HEK293 (cell line): ENCODE data around the gene SERPINI1.
A peak's percentile ranks its signal among the peaks of the same experiment; 100 is the strongest.

Experiments
- CTCF ChIP-seq: fragments of 450-650 bp; formaldehyde crosslinking; IDR thresholded peaks from 2 replicates; pipeline ENCODE4 v1.5.1; 2016; ENCODE audit warnings: missing biosample characterization, missing genetic modification characterization
- GLI4 ChIP-seq: fragments of 450-650 bp; formaldehyde crosslinking; IDR thresholded peaks from 2 replicates; pipeline ENCODE4 v1.5.1; 2016; ENCODE audit warnings: missing biosample characterization, missing genetic modification characterization
- GLIS2 ChIP-seq: fragments of 450-650 bp; formaldehyde crosslinking; IDR thresholded peaks from 2 replicates; pipeline ENCODE4 v1.5.1; 2016; ENCODE audit warnings: missing biosample characterization, missing genetic modification characterization
- HOXC10 ChIP-seq: sonication (generic); formaldehyde crosslinking; IDR thresholded peaks from 2 replicates; pipeline ENCODE4 v1.8.1; 2023; ENCODE audit warnings: mild to moderate bottlenecking, missing genetic modification reagents
- KLF7 ChIP-seq: fragments of 450-650 bp; formaldehyde crosslinking; IDR thresholded peaks from 2 replicates; pipeline ENCODE4 v1.5.1; 2016; ENCODE audit warnings: missing biosample characterization, missing genetic modification characterization, borderline replicate concordance
- KLF8 ChIP-seq: fragments of 450-650 bp; formaldehyde crosslinking; IDR thresholded peaks from 2 replicates; pipeline ENCODE4 v1.5.1; 2016; ENCODE audit warnings: missing biosample characterization, missing genetic modification characterization
- REPIN1 ChIP-seq: fragments of 450-650 bp; formaldehyde crosslinking; IDR thresholded peaks from 2 replicates; pipeline ENCODE4 v1.5.1; 2017; ENCODE audit warnings: missing biosample characterization, missing genetic modification characterization, low read depth
- SP3 ChIP-seq: fragments of 450-650 bp; formaldehyde crosslinking; IDR thresholded peaks from 2 replicates; pipeline ENCODE4 v1.5.1; 2016; ENCODE audit warnings: missing biosample characterization, missing genetic modification characterization
- TRIM28 ChIP-seq: IDR thresholded peaks from 2 replicates; pipeline ENCODE4 v1.6.1; 2011; ENCODE audit warnings: low read length, control low read depth, borderline replicate concordance
- YY1 ChIP-seq: fragments of 450-650 bp; formaldehyde crosslinking; IDR thresholded peaks from 2 replicates; pipeline ENCODE4 v1.5.1; 2018; ENCODE audit warnings: missing biosample characterization, missing genetic modification characterization
- ZBTB21 ChIP-seq: fragments of 450-650 bp; formaldehyde crosslinking; IDR thresholded peaks from 2 replicates; pipeline ENCODE4 v1.5.1; 2017; ENCODE audit warnings: missing biosample characterization, missing genetic modification characterization
- ZBTB48 ChIP-seq: fragments of 450-650 bp; formaldehyde crosslinking; IDR thresholded peaks from 2 replicates; pipeline ENCODE4 v1.5.1; 2016; ENCODE audit warnings: missing biosample characterization, missing genetic modification characterization
- ZNF132 ChIP-seq: fragments of 450-650 bp; formaldehyde crosslinking; IDR thresholded peaks from 2 replicates; pipeline ENCODE4 v1.5.1; 2017; ENCODE audit warnings: missing biosample characterization, missing genetic modification characterization, borderline replicate concordance
- ZNF16 ChIP-seq: fragments of 450-650 bp; formaldehyde crosslinking; IDR thresholded peaks from 2 replicates; pipeline ENCODE4 v1.5.1; 2016; ENCODE audit warnings: low read depth, missing biosample characterization, missing genetic modification characterization
- ZNF202 ChIP-seq: fragments of 450-650 bp; formaldehyde crosslinking; IDR thresholded peaks from 2 replicates; pipeline ENCODE4 v1.5.1; 2016; ENCODE audit warnings: missing biosample characterization, missing genetic modification characterization, borderline replicate concordance
- ZNF211 ChIP-seq: fragments of 450-650 bp; formaldehyde crosslinking; IDR thresholded peaks from 2 replicates; pipeline ENCODE4 v1.5.1; 2016; ENCODE audit warnings: low read depth, missing biosample characterization, missing genetic modification characterization
- ZNF223 ChIP-seq: fragments of 450-650 bp; formaldehyde crosslinking; IDR thresholded peaks from 2 replicates; pipeline ENCODE4 v1.5.1; 2016; ENCODE audit warnings: missing biosample characterization, missing genetic modification characterization
- ZNF24 ChIP-seq: fragments of 450-650 bp; formaldehyde crosslinking; IDR thresholded peaks from 2 replicates; pipeline ENCODE4 v1.5.1; 2016; ENCODE audit warnings: missing biosample characterization, missing genetic modification characterization
- ZNF266 ChIP-seq: fragments of 450-650 bp; formaldehyde crosslinking; IDR thresholded peaks from 2 replicates; pipeline ENCODE4 v1.5.1; 2016; ENCODE audit warnings: missing biosample characterization, missing genetic modification characterization, low read depth
- ZNF274 ChIP-seq, 2 experiments: fragments of 200-500 bp in 1 of 2; fragments of 450-650 bp in 1 of 2; sonication (Bioruptor generic) in 1 of 2; formaldehyde crosslinking in 1 of 2; IDR thresholded peaks; 2 replicates each; pipeline versions ENCODE4 v1.5.1 to v1.6.1; 2014 to 2016; ENCODE audit warnings: borderline replicate concordance in 1 of 2, inconsistent platforms in 1 of 2, low read length in 1 of 2, missing biosample characterization in 1 of 2, missing genetic modification characterization in 1 of 2
- ZNF350 ChIP-seq: fragments of 450-650 bp; formaldehyde crosslinking; IDR thresholded peaks from 2 replicates; pipeline ENCODE4 v1.5.0; 2017; ENCODE audit warnings: missing biosample characterization, mild to moderate bottlenecking, missing genetic modification characterization
- ZNF501 ChIP-seq: fragments of 450-650 bp; formaldehyde crosslinking; IDR thresholded peaks from 2 replicates; pipeline ENCODE4 v1.5.1; 2016; ENCODE audit warnings: missing biosample characterization, missing genetic modification characterization
- ZNF518A ChIP-seq: fragments of 450-650 bp; formaldehyde crosslinking; conservative IDR thresholded peaks from 2 replicates; pipeline ENCODE4 v1.5.1; 2016; ENCODE audit warnings: low read depth, missing biosample characterization, missing genetic modification characterization
- ZNF621 ChIP-seq: fragments of 450-650 bp; formaldehyde crosslinking; IDR thresholded peaks from 2 replicates; pipeline ENCODE4 v1.5.1; 2017; ENCODE audit warnings: missing biosample characterization, missing genetic modification characterization
- ZNF623 ChIP-seq: fragments of 450-650 bp; formaldehyde crosslinking; IDR thresholded peaks from 2 replicates; pipeline ENCODE4 v1.5.1; 2016; ENCODE audit warnings: missing biosample characterization, missing genetic modification characterization
- ZNF645 ChIP-seq: fragments of 450-650 bp; formaldehyde crosslinking; IDR thresholded peaks from 2 replicates; pipeline ENCODE4; 2016; ENCODE audit warnings: missing biosample characterization, missing genetic modification characterization
- ZNF658 ChIP-seq: fragments of 450-650 bp; formaldehyde crosslinking; IDR thresholded peaks from 2 replicates; pipeline ENCODE4; 2016; ENCODE audit warnings: missing biosample characterization, missing genetic modification characterization
- ZNF704 ChIP-seq: fragments of 450-650 bp; formaldehyde crosslinking; IDR thresholded peaks from 2 replicates; pipeline ENCODE4 v1.5.1; 2016; ENCODE audit warnings: missing biosample characterization, missing genetic modification characterization
- ZNF707 ChIP-seq: fragments of 450-650 bp; formaldehyde crosslinking; IDR thresholded peaks from 2 replicates; pipeline ENCODE4 v1.5.1; 2016; ENCODE audit warnings: missing biosample characterization, missing genetic modification characterization
- ZNF830 ChIP-seq: fragments of 450-650 bp; IDR thresholded peaks from 2 replicates; pipeline ENCODE4 v1.5.0; 2018; ENCODE audit warnings: missing biosample characterization, missing genetic modification characterization, low read depth, mild to moderate bottlenecking, moderate library complexity
- ZNF843 ChIP-seq: fragments of 450-650 bp; formaldehyde crosslinking; IDR thresholded peaks from 2 replicates; pipeline ENCODE4 v1.5.1; 2016; ENCODE audit warnings: missing biosample characterization, missing genetic modification characterization

The SERPINI1 gene

GRCh38 chr3:167735233-167736138, at the start of gene SERPINI1 (continued):
- TF ChIP-seq REPIN1 (tag by site-specific recombination) (no peak), GLIS2 (tag by site-specific recombination) (peak; percentile 99), TRIM28 (peak; percentile 78), ZNF621 (tag by site-specific recombination) (no peak), ZNF266 (tag by site-specific recombination) (no peak), YY1 (no peak), ZNF843 (tag by site-specific recombination) (no peak), ZNF623 (no peak), ZNF645 (tag by site-specific recombination) (no peak), ZNF350 (tag by site-specific recombination) (no peak), ZNF223 (tag by site-specific recombination) (no peak), GLI4 (tag by site-specific recombination) (0 out of 2 replicates have a peak, but pooled peaks have one; percentile 44), ZNF202 (tag by site-specific recombination) (no peak), ZNF16 (tag by site-specific recombination) (no peak), ZNF830 (no peak), ZNF518A (0 out of 2 replicates have a peak, but pooled peaks have one; percentile 19), SP3 (tag by site-specific recombination) (0 out of 2 replicates have a peak, but pooled peaks have one; percentile 49), ZNF658 (tag by site-specific recombination) (no peak), KLF8 (peak; percentile 57; the same call in 1 of the 2 replicates), ZNF132 (tag by site-specific recombination) (no peak), ZBTB48 (tag by site-specific recombination) (peak; percentile 51; the same call in 1 of the 2 replicates), ZNF211 (tag by site-specific recombination) (no peak), CTCF (tag by site-specific recombination) (no peak), ZNF501 (tag by site-specific recombination) (peak; percentile 76), ZNF24 (tag by site-specific recombination) (no peak), KLF7 (tag by site-specific recombination) (peak; percentile 15; the same call in 1 of the 2 replicates), ZNF274 (IDR thresholded peaks at IDR 0.05; ENCODE audit: low read length) (no peak), ZNF274 (tag by site-specific recombination; IDR thresholded peaks at IDR 0.05; ENCODE audit: borderline replicate concordance) (no peak), ZNF707 (tag by site-specific recombination) (no peak), HOXC10 (no peak), ZBTB21 (no peak), ZNF704 (no peak)
